Nephron progenitor cell (in vitro differentiated cells): Measurements from ENCODE around the gene SHC4.

Source experiments
- DNase-seq: peaks from one replicate; pipeline ENCODE4 v3.0.0; 2021
- H3K27ac Mint-ChIP-seq: 2 replicates; pipeline ENCODE4 v1.8.0; 2021; ENCODE audit warnings: mild to moderate bottlenecking, moderate library complexity, mixed read lengths
- H3K27me3 Mint-ChIP-seq: 2 replicates; pipeline ENCODE4 v1.8.0; 2021; ENCODE audit warnings: mild to moderate bottlenecking, low read depth, mixed read lengths; ENCODE audit not compliant: poor library complexity
- H3K36me3 Mint-ChIP-seq: 2 replicates; pipeline ENCODE4 v1.8.0; 2021; ENCODE audit warnings: low read depth, mixed read lengths
- H3K4me1 Mint-ChIP-seq: 2 replicates; pipeline ENCODE4 v1.8.0; 2021; ENCODE audit warnings: mixed read lengths
- H3K4me3 Mint-ChIP-seq: 2 replicates; pipeline ENCODE4 v1.8.0; 2021; ENCODE audit warnings: mild to moderate bottlenecking, moderate library complexity, mixed read lengths
- H3K9me3 Mint-ChIP-seq: 2 replicates; pipeline ENCODE4 v1.8.0; 2021; ENCODE audit warnings: mild to moderate bottlenecking, moderate library complexity, mixed read lengths
- CTCF ChIP-seq: fragments of 200-600 bp; sonication (generic); IDR thresholded peaks from 2 replicates; pipeline ENCODE4 v1.5.0; 2021; ENCODE audit warnings: antibody characterized with exemption

SHC4 gene

GRCh38 chr15:48877630-48878595, 85.8 kb downstream of the SHC4 start, which contains the start of gene EID1:
TSS of gene EID1 (plus strand) at chr15:48878134. CDS start at chr15:48878177, 43 bp downstream.
- Mint-ChIP-seq H3K27ac (peak within 1 kb of the TSS; percentile 99), H3K4me1 (peaks cover 40% of the 10 kb centered on the region), H3K4me3 (peak within 1 kb of the TSS; percentile 99), H3K36me3 (peaks cover 8% of the 10 kb centered on the region), H3K9me3 (no peaks in the 10 kb centered on the region), H3K27me3 (peaks cover 15% of the 10 kb centered on the region)
- peak; percentile 91 for DNase-seq
- TF ChIP-seq CTCF, result no peak

GRCh38 chr15:48876057-48876456, 87.7 kb downstream of the SHC4 start:
- H3K4me3 Mint-ChIP-seq, result peak overlapping the region; percentile 64
- peaks cover 27% of the 10 kb centered on the region for H3K27me3 Mint-ChIP-seq
- H3K27ac Mint-ChIP-seq, result no peak overlapping the region
- peaks cover 8% of the 10 kb centered on the region for H3K36me3 Mint-ChIP-seq
- no peak for DNase-seq
- H3K9me3 Mint-ChIP-seq, result no peaks in the 10 kb centered on the region
- peaks cover 35% of the 10 kb centered on the region for H3K4me1 Mint-ChIP-seq
- no peak for TF ChIP-seq CTCF

GRCh38 chr15:48875241-48875960, 88.3 kb downstream of the SHC4 start:
- DNase-seq, result no peak
- Mint-ChIP-seq H3K27ac (no peak overlapping the region), H3K4me3 (no peak overlapping the region), H3K27me3 (peaks cover 27% of the 10 kb centered on the region), H3K9me3 (no peaks in the 10 kb centered on the region), H3K36me3 (peaks cover 8% of the 10 kb centered on the region), H3K4me1 (peaks cover 28% of the 10 kb centered on the region)
- TF ChIP-seq CTCF, result no peak

GRCh38 chr15:48872632-48873031, 91.1 kb downstream of the SHC4 start:
- H3K4me1 Mint-ChIP-seq, result peaks cover 3% of the 10 kb centered on the region
- H3K27ac Mint-ChIP-seq, result no peak overlapping the region
- no peak for DNase-seq
- no peak overlapping the region for H3K4me3 Mint-ChIP-seq
- peaks cover 27% of the 10 kb centered on the region for H3K27me3 Mint-ChIP-seq
- TF ChIP-seq CTCF, result no peak
- no peaks in the 10 kb centered on the region for H3K9me3 Mint-ChIP-seq
- no peaks in the 10 kb centered on the region for H3K36me3 Mint-ChIP-seq

GRCh38 chr15:48871542-48871941, 92.2 kb downstream of the SHC4 start:
- no peaks in the 10 kb centered on the region for H3K9me3 Mint-ChIP-seq
- no peak overlapping the region for H3K4me3 Mint-ChIP-seq
- DNase-seq, result no peak
- no peaks in the 10 kb centered on the region for H3K36me3 Mint-ChIP-seq
- H3K27me3 Mint-ChIP-seq, result peaks cover 27% of the 10 kb centered on the region
- H3K27ac Mint-ChIP-seq, result no peak overlapping the region
- TF ChIP-seq CTCF, result no peak
- peaks cover 3% of the 10 kb centered on the region for H3K4me1 Mint-ChIP-seq
